GM18870 (cell line): ENCODE data around the gene PTPRT.

ENCODE experiments used
- ATAC-seq: cut with Tn5 transposase; IDR thresholded peaks from one replicate; pipeline ENCODE4 v1.9.1; 2021; ENCODE audit warnings: moderate library complexity; ENCODE audit not compliant: unreplicated experiment

The PTPRT gene

DNA sequence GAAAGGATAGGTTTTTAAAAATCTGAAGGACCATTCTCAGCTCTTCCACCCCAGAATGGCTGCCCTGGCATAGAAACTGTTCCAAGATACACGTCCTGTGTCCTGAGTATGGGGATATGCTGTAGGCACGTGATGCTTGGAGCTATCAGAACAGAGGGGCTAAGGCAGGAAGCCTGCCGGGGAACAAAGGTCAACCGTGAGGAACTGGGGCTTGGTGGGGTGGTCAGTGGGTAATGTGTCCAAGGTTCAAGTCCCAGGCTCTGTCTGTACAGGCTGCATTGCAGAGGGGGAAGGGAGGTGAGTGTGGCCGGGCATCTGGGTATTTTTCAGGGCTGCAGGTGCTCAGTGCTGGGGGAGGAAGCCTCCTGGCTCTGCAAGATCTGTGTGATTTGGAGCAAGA lies 1092.0 kb downstream of the PTPRT start:
- ATAC-seq, result no peak

DNA sequence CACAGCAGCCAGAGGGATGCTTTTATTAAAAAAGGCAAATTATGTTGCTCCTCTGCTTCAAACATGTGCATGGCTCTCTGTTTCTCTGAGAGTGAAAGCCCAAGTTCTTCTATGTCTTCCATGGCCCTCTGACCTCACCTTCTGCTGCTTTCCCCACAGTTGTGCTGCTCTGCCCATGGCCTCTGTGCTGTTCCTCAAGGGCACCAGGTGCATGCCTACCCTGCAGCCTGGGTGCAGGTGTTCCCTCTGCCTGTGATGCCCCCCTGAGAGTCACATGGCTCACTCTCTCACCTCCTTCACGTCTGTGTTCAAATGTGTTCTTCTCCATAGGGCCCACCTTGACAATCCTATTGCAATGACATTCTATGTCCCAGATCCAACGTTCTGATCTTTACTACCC lies 1094.5 kb downstream of the PTPRT start:
- no peak for ATAC-seq

DNA sequence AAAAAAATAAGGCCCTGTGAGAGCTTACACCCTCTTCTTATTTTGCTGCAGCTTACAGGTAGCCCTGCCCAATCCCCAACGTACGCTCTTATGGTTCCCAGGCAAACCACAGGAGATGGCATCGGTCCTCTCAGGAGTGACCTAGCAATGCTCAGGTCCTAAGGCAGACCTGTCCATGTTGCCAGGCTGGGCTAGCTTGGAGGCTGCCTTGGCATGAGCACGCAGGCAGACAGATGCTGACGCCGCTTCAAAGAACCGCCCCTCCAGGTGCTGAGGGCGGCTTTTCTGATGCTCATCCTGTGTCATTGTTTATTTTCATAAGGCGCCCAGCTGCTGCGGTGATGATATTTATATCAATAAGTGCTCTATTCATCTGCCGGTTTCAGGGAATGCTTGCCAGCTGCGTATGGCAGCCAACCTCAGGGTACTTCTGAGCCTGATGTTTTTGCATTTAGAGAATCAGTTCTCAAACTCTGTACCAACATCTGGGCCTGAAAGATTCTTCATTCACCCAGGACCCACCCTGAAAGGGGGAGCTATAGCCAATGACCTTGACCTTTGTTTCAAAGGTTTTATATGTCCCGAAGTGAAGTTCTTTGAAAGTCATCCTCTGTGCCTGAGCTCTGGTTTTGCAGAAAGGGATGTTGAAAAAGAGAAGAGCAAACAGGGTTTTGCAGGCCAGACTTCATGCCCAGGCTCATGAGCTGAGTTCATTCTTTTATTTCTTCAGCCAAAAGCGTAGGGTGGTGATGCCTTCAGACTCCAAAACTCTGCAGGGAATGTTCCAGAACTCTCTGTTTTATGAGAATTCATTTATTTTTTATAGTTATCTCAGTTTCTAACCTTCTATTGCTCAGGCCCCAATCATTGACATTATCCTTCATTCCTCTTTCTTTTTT lies 1095.9 kb downstream of the PTPRT start:
- no peak for ATAC-seq

DNA sequence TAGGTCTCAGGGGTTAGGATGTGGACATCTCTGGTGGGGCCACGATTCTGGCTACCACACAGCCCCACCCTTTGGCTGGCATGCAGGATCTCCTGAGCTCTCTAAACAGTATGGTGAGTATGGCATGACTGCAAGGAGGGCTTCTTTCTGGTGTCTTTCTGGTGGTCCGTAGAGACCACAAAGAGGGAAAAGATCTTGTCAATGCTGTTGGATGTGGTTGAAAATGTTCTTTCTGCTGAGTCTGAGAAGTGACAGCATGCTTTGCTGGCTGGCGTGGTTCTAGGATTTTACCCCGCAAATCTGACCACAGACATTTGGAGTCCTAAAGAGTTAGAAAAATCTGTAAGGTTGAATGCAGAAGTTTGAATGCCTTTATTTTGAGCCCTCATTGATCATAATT lies 1096.7 kb downstream of the PTPRT start:
- no peak for ATAC-seq

DNA sequence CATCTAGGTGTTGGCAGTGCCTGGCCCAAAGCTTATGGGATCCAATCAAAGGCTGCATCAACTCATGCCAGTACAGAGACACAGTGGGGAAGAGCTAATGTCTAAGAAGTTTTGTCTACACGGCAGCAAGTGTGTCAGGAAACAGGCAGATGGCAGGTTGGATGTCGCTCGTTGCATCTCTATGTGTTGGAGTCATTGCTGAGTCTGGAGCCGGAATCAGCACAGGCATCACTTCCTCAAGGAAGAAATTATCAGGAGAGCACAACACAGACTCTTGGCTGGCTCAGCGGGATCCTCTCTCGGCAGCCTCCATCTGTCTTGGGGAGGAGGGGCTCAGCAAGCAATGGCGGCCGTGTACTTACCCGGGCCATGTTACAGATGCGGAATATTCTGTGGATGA lies 1104.3 kb downstream of the PTPRT start:
- no peak for ATAC-seq

DNA sequence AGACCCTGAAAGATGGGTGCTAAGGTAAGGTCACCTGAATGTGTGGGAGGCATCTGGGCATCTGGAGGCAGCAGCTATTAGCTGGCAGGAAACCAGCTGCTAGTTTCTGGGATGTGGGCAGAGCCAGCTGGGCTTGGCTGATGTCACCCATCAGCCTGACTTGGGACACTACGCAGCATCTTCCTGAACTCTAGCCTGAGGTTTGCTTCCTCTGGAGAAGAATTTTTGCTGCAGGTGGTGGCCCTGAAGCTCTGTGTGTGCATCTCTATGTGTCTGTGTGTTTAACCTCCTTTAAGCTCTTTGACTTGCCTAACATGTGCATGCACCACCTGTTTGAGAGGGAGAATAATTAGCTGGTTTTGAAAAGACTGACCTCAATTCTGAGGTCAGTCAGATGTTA lies 1106.4 kb downstream of the PTPRT start:
- ATAC-seq, result no peak

DNA sequence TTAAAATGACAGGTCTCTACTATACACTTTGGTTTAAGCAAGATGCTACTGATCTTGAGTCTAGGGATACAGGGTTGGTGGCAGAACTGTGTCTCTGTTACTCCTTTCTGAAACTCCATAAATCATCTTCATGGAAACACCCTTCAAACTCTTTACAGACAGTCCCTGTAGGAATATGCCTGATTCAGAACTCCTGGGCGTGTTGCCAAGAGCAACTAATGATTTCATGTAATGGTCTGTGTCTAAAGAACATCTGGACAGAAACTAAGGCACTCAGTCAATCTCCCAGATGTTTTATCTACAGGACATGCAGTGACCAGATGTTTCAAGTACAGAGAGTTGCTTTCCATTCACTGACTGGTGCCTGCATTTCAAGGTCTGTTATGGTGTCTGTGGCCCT lies 1107.1 kb downstream of the PTPRT start:
- ATAC-seq, result no peak

DNA sequence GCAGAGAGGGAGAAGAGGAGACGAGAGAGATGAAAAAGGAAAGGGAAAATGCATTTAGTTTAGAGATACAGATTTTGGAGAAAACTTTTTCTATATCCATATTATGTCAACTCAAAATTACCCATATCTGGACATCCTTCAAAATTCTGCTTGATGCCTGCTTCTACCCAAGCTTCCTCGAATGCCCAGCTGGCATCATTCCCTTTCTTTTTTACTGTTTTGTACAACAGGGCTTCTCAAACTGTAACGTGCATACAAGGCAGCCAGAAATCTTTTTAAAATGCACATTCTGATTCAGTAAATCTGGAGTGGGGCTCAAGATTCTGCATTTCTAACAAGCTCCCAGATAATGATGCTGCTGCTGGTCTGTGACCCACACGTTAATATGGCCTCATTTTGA lies 1108.8 kb downstream of the PTPRT start:
- ATAC-seq, result no peak

DNA sequence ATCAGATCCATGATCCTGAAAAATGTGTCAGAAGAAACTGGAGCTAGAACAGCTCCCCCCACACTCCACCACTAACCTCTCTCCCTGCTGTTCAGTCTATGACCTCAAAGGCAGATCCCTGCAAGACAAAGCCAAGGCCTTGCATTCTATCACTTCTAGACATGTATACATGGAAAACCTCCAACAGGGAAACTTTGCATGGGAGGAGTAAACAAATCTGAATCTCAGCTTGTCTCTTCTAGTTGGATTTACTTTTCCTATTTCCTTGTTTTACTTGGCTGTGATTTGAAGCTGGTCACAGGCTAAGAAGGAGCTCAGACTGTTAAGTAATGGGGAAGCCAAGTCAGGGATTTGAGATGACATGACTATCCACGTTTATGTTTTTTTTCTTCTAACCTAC lies 1114.8 kb downstream of the PTPRT start:
- no peak for ATAC-seq

DNA sequence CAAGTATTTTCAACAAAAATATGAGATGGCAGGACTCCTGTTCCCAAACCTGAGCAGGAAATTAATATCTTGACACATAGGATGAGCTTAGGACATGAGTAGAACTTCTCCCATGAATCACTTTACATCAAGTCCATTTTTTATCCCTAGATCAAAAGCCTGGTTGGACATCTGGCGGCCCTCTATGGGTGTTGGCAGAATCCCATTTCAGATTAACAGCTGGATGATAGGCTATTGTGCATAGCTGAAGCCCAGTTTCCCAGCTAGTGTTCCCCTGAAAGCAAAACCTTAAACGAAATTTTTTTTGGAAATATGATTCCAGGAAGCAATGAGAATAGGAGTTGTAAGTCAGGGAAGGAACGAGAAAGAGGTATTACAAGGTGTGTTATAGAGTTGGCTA lies 1122.1 kb downstream of the PTPRT start:
- ATAC-seq, result no peak

DNA sequence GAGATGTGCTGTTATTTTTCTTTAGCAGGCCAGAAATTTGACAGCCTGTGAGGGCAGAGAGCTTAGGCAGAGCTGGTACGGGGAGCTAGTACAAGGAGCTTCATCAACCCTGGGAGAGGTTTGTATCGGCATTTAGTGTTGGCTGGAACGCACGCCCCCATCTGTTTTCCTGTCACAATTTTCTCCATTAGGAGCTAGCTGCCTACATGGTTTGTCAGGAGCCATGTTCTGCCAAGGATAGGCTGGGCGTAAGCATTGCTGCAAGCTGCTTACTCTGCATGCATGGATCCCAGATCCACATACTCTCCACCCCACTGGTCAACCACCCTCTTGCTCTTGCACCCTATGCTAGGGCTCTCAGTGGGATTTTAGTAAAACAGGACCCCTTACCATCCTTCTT lies 1122.5 kb downstream of the PTPRT start:
- ATAC-seq, result no peak

DNA sequence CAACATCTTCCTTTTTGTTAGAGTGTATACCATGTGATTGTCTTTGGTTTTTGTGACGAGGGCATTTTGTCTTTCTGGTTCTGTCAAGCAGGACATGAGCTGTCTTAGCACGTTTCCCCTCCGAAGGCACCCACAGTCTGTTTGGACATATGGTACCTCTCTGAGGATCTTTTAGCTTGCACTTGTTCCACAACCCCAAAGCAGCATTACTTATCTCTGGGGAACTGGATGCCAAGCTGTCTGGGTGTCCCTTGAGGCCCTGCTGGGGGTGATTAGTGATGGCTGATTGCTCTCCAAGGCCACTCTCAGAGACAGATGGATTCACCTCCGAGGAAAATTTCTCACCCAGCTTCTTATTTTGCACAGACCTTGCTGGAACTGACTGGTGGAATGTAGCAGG lies 1126.6 kb downstream of the PTPRT start:
- ATAC-seq, result no peak

DNA sequence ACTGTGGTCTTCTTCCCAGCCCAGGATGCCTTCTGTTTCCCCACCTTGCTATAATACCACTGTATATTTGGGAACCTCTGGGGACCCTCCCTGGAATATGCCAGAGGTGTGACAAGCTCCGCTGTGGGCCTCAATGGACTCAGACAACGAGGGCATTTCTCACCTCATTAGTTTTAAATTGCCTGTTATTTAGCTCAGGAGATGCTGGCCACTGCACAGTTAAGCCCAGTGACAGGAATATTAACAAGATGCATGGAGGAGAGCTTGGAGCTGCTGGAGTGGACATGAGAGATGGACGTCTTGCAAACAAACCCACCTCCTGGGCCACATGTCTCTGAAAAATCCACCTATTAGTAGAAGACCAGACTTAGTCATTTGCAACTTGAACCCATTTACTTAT lies 1136.4 kb downstream of the PTPRT start:
- no peak for ATAC-seq

DNA sequence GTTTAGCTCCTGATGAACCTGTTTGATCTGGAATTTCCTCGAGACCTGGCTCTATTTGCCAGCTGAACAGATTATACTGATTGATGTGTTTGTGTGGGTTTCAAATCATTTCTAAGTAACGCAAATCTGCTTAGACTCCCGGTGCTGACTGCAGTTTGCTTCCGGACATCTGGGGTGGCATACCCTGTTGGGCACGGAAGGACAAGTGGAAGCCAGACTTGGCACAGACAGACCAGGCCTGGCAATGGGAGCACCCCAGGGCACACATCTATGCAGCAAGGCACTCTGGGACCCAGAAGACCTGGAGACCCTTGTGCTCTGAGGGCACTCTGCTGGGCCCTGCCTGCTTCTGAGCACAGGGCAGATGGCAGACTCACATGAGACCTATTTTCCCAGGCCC lies 1137.8 kb downstream of the PTPRT start:
- no peak for ATAC-seq

DNA sequence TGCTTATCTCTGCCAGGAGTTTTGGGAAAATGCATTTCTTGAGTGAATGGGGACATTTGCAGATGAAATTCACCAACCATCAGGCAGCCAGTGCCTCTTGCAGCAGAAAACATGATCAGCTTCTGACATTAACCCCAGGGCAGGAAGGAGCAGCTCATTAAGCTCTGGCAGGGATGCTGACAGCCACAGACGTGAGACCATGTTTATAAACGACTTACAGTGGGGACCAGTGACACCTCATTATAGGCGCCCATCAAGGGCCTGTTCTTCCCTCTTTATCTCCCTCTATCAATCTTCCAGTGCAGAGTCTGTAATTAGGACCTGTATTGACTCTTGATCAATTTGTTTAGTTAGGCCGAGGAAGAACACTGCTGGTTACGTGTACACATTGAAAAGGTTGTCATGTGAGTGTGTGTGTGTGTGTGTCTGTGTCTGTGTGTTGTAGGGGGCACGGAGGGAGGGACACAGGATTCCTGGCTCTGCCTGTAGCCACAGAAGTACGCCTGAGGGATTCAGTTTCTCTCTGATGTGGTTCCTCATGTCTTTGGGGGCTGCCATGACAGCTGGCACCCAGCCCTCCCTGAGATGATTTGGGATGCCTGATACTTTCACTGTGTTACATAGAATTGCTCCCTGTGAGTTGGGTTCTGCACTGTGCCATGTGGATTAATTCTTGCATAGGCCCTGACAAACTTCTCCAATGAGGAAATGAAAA lies 1143.2 kb downstream of the PTPRT start:
- no peak for ATAC-seq

DNA sequence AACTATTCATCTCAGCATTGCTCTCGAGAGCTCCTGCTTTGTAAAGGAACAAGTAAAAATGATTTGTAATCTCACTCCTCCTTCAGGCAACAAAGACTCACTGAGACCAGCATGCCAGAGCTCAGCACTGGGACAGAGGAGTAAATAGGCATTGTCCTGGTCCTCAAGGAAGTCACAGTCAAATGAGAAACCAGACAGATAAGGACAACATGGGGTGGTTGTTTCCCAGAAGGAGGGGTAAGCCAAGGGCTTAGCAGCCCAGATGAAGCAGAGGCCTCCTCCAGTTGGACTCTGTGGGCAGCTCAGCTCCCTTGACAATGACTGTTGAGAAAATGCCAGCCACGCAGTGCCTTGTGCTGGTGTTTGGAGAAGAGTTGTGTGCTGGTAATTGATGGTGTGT lies 1145.8 kb downstream of the PTPRT start:
- ATAC-seq, result no peak

DNA sequence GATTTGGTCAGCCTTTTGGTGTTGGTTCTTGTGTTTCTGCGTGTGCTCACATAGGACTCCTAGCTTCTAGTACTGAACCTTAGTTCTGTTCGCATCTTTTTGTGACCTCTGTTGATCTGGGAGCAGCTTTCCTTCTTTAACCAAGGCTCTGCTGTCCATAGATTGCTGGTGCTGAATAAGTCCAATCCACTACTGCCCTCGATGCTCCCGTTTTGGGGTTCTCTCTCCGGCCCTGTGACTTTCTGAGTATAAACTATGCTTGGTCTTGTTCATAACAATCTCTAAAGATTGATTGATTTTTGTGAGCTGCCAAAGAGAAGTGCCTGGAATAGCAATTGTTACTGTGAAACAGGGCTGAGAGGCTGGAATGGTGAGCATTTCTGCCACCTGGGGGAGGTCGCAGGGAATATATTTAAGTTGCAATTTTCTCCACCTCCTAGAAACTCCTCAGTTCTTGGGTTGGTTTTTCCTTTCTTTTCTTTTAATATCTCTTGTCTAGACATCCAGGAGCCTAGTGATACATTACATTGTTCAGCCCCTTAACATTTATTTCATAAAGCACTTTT lies 1148.6 kb downstream of the PTPRT start:
- no peak for ATAC-seq

DNA sequence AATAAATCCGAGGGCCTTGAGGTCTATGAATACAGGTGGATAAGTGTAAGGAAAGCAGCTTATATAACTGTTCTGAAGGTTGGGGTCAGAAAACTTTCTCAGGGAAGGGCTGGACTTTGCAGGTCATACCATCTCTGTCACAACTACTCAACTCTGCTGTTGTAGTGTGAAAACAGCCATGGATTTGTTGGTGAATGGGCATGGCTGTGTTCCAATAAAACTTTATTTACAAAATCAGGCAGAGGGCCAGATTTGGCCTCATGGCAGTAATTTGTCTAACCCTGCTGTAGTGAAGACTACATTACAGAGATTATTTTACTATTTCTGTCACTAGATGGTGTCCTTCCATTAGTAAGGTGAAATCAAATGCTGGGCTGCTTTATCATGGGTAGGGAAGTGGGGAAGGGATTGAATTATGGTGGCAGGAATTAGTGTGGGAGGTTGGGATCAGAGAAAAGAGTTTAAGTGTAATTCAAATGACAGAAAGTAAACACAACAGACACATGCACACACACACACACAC lies 1161.9 kb downstream of the PTPRT start:
- ATAC-seq, result no peak

DNA sequence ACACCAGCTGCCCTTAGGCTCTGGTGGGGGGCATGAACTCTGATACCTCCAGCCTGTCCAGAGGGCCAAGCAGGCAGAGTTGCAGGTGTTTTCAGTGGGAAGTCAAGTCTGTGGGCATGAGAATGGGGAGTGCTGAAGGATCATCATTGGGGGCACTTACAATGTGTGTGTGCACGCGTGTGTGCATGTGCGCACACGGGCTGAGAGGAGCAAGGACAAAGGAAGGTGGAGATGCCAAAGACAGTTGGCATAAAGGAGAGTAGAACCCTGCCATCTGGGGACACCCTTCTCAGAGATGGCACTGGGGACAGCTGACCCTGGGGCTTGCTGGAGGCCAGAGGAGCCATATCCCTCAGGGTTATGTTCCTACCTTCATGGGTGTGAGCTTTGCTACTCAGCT lies 1163.1 kb downstream of the PTPRT start:
- ATAC-seq, result no peak

DNA sequence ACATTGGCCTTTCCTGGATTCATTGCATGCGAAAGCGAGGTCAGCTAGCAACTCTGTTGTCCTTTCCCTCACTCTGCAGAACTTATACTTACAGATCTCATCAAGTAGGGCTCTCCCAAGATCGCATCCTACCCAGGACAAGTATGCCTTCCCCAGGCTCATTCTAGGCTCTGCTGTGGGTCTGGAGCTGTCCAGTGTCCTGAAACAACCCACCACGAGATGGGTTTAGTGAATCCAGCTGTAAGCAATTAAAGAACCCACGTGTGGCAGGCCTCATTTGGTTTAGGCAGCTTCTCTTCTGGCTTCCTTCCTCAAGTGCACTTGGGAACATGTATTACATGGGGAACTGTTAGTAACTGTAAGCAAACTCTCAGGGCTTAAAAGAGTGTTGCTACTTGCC lies 1165.1 kb downstream of the PTPRT start:
- ATAC-seq, result no peak
